HG03342 (cell line): ENCODE measurements around the gene GLIS1.
"Not testable (repeated sequence)": the region's sequence is repeated elsewhere in the genome, so short reads cannot be mapped to it uniquely, and the experiment has no call there.

Experiments
- ATAC-seq: cut with Tn5 transposase; IDR thresholded peaks from one replicate; pipeline ENCODE4 v1.9.1; 2021; ENCODE audit warnings: mild to moderate bottlenecking, moderate library complexity; ENCODE audit not compliant: unreplicated experiment

The GLIS1 gene

DNA sequence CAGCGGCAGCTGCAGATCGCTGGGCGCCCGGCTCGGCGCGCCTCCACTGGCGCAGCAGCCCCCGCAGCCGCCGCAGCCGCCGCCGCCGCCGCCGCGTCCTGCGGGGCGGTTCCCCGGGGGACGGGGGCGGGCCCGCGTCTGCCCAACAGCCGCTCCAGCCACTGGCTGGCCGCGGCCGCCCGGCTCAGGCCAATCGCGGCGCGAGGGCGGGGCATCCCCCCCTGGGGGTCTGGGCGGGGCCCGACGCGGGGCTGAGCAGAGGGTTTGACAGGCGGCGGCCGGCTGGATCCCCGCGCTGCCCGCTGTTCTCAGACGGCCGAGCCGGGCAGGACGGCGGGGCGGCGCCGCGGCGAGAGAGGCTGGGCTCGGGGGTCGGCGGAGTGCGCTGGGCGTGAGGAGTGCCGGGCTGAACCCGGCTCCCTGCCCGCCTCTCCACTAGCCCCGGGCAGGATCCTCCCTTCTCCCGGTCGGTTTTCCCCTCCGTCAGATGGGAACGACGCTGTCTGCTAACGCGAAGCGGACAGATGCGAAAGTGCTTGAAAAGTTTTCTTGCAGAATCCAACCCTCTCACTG, at the start of gene GLIS1:
Gene GLIS1 (minus strand): TSS at position 56 of the 573 bp plus-strand sequence. CDS start 1,100 bp downstream, outside the sequence.
- ATAC-seq, result peak; percentile 88

DNA sequence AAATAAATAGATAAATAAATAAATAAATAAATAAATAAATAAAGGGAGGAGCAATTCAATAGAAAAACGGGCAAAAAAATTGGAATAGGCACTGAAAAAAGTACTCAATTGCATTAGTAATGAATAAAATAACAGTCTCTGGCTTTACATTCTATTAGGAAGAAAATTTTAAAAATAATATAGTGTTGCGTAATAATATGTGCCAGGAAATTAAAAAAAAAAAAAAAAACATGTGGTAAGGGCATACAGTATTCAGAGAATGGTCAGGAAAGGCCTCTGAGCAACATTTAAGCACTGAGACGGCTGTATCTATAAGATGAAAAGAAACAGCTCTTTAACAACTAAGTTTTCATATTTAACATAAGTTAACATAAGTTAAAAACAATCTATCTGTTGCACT, 48.7 kb upstream of the GLIS1 start:
- ATAC-seq, result no peak

DNA sequence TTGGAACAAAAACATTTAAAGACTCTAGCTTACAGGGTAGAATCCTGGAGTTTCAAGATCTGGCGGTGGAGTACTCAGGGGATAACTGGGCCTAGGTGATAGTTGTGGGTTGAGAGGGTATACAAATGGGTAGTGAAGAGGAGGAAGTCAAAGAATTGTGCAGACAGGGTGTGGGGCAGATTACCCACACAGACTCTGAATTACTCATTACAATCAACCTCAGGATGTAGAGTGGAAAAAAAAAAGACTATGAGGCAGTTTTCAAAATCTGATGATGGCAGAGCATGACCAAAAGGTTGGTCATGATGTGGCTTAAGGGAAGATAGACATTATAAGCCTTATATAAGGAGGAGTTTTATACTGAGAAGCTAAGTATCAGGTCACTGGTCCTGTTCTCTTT, 44.1 kb upstream of the GLIS1 start:
- ATAC-seq, result no peak

DNA sequence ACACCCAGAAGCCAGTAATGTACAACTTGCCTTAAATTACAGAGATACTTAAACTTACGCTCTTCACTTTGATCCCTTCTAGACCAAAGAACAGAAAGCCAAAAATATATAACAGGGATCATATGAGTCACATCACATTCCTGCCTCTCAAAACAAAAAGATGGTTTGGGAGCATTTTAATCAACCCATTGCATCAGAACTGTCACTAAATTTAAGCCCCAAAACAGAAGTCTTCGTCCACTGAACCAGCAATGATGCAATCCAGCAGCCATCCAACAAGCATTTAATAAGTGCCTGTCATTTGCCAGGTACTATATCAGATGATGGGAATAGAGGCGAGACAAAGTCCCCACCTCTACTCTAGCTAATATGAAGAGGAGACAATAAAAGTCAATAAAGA, 42.7 kb upstream of the GLIS1 start:
- no peak for ATAC-seq

DNA sequence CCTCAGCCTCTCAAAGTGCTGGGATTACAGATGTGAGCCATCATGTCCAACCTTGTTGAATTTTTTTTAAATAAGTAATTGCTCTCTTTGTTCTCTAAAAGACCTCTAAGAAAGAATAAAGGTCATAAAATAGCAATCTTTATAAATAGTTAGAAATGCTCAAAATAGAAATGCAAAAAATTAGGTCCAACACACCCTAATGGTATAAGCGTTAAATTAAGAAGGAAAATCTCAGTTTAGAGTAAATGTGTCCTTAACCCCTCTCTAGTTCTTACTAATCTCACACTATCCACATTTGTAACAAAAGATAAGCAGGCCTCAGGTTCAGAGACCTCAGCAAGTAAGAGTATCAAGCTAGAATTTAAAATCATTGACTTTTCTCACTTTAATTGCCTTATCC, 38.3 kb upstream of the GLIS1 start:
- no peak for ATAC-seq

DNA sequence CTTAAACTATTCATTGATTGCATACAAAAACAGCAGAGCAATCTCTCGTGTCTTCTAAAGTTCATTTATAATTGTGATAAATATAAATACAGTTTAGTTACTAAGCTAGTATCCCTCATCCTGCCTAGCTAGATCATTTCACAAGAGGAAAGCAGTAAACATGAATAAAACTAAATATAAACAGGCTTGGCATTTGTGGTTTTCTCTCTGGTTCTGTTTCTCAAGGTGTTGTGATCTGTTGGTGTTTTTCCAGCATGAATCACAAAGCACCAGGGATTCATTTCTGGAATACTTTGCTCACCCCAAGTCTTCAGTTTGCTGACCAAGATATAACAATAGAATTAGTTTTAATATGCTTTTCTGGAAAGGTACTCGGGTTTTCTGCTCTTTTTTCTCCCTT, 32.7 kb upstream of the GLIS1 start:
- ATAC-seq, result no peak

DNA sequence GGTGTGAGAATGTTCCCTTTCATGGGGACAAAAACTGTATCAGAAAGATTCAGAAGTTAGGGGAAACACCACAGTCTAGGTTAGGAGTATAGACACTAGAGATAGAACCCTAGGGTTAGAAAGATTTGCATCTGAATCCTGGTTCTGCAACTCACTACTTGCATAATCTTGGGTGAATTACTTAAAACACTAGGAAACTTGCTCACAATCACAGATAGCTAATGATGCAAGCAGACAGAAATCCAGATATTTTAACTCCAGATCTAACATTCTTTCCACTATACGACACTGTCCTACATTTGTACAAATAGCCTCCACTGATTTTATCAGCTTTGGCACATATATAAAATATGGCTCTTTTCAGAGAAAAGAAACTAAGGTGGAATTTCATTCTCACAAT, 30.8 kb upstream of the GLIS1 start:
- ATAC-seq, result no peak

DNA sequence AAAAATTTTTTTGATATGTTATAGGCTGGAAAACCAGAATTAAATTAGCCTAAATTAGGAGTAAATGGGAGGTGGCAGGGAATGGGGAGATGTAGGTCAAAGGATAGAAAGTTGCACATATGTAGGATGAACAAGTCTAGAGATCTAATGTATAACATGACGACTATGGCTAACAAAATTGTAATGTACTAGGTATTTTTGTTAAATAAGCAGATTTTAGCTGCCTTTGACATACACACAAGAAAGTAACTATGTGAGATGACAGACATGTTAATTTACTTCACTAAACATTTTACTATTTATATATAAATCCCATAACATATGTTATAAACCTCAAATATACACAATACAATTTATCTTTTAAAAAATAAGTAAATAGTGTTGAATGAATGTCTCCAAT, 30.2 kb upstream of the GLIS1 start:
- ATAC-seq, result no peak

DNA sequence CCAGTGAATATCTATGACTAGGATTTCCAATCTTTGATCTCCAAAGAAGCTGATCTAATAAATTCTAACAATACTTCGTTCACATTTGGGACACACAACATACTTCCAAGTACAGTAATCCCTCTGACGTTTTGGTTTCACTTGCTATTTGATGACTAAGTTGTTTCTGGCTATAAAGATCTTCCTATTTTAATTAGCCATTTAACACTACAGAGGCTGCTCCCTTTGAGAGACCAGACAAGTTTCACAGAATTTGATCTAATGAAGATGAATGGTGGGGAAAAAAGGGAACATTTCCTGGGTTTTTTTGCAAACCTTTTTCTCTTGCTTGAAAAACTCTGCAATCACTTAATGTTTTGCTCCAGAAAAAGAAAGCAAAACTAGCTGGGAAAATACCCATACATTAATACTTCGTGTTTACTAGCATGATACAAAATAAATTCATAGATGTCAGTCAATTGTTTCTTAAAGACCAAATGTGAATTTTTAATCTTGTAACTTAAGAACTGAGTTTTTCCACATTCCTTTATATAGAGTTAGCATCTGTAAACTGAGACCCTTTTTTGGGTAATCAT, 28.0 kb upstream of the GLIS1 start:
- no peak for ATAC-seq

DNA sequence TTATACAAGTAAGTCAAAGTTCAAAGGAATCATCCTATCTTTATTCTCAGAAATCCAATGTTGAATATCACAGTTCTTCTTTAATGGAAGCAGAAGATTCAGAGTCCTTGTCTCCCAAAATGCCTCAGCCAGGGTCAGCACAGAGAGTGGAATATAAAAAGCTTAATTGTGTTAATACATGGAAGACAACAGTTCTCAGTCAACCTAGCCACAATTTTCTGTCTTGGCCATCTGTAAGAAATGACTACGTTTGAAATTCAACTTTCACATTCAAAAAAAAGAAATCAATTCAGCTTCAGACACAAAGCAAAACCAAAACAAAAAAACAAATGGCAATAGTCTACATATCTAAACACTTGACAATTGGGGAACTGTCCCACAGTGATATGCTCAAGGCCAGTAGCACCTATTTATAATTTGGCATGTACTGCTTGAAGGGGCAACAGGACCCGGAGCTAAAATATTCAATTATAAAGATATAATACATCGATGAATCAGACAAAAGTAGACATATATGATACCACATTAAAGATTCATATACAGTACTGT, 27.3 kb upstream of the GLIS1 start:
- ATAC-seq, result no peak

DNA sequence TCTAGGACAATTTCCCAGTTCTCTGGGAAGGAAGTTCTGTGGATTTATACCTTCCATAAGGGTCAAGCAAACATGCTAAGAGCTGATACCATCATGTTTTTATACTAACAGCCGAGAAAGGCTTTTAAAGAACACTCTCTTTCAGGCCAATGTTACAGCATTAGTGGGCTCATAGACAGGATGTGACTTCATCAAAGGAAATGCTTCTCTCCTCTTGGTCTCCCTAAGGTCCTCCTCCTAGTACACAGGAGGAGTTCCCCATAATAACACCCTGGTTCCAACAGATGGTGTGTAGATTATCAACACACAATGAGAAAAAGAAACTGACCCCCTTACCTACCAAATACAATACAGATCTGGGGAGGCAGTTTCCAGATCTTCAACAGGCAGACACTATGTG, 26.7 kb upstream of the GLIS1 start:
- no peak for ATAC-seq

DNA sequence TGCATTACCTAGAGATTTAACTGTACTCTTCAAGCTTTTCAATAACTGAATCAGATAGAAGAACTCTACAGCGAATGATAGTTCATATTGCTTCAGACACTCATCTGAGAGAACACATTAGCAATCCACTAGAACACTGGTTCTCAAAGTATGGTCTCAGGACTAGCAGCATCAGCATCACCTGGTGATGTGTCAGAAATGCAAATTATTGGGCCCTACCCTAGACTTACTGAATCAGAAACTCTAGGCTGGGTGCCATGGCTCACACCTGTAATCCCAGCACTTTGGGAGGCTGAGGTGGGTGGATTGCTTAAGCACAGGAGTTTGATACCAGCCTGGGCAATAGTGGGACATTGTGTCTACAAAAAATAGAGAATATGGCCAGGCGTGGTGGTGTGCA, 24.9 kb upstream of the GLIS1 start:
- no peak for ATAC-seq

DNA sequence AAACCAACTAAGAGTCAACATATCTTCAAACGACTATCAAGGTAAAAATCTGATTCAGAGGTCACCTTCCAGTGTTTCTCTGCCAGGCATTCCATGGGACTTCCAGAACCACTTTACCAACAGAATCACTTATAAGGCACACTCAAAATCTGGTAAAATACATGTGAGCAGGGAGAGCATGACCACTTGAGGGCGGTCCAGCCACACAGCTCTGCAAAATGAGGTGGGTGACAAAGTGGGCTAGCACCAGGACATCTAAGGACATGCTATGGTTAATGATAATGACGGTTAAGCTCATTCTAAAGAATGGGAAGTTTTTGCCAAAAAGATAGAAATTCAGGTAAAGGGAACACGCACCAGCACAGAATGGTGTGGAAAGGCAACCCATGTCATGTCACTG, 24.5 kb upstream of the GLIS1 start:
- no peak for ATAC-seq

DNA sequence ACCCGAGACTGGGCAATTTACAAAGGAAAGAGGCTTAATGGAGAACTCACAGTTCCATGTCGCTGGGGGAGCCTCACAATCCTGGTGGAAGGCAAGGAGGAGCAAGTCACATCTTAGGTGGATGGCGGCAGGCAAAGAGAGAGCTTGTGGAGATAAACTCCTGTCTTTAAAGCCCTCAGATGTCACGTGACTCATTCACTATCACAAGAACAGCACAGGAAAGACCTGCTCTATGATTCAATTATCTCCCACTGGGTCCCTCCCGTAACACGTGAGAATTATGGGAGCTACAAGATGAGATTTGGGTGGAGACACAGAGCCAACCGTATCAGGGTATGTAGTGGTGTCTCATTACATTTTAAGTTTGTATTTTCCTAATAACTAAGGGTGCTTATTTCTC, 21.5 kb upstream of the GLIS1 start:
- not testable (repeated sequence) for ATAC-seq

DNA sequence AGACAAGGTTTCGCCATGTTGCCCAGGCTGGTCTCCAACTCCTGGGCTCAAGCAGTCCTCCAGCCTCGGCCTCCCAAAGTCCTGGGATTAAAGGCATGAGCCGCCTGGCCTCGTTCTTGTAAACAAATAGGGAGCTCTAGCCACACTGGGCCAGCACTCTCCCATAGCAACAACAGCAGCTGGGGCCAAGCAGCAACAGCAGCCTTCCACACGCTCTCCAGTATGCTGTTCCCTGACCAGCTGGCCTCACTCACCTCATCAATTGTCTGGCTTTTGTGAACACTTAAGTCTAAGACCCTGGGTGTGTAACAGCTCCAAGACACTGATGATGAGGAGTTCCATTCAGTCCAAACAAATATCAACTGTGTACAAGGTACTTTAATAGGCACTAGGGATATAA, 16.9 kb upstream of the GLIS1 start:
- ATAC-seq, result no peak

DNA sequence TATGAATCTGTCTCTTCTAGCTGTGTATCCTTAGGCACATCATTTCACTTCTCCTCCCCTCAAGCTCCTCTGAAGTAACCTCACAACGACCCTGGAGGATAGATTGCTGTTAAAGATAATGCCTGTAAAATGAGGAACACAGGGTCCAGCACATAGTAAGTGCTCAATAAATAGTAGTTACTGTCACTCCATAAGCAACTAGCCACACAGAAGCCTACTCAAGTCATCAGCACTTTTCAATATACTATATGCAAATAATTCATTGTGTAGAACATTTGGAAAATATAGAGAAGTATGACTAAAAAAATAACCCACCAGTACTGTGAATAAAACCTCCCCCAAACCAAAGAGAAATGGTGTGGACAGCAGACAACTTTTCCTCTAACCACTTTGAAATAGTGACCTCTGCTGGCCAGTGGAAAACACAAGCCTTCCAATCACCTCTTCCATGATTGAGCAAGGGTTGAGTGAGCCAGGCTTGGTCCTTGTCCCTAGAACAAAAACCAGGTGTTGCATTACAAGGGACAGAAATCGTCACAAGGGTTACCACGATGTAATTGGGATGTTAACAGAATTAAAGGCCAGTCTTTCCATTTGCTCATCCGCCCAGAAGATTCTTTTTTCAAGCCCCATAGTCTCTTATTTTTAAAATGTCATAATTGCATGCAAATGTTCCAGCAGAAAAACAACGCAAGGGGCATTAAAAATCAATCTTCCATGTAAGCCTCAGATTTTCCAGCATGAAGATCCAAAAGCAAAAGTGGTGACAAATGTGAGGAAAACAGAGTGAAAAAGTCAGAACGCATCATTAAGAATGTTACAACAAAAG, 15.7 kb upstream of the GLIS1 start:
- ATAC-seq, result no peak

DNA sequence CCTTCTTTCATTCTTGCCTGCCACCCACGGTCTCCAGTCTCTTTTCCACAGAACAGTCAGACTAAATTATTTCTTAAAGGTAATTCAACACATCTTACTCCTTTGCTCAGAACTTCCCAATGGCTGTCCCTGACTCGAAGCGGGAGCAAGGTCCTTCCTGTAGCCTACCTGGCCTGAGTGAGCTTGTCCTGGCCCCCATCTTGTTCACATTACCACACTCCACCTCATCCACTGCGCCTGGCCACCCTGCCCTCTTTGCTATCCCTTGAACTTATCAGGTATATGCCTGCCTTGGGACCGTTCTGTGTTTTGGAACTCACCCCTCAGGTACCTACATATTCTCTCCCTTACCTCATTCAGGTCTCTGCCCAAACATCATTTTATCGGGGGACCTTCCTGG, 13.3 kb upstream of the GLIS1 start:
- no peak for ATAC-seq

DNA sequence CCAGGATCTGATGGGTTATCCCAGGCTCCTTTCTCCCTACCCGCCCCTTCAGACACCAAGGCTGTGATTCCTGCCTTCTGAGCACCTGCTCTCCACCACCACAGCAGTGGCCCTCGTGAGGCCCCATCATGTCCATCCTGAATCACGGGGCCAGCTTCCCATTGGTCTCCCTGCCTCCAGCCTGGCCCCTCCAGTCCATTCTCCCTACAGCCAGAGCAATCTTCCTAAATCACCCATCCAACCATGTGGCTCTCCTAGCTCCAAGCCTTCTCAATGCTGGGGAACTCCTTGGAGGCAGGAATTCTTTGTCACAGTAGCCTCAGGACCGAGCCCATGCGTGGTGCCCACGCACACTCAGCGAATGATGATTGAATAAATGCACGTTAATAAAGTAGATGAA, 8.9 kb upstream of the GLIS1 start:
- ATAC-seq, result no peak

DNA sequence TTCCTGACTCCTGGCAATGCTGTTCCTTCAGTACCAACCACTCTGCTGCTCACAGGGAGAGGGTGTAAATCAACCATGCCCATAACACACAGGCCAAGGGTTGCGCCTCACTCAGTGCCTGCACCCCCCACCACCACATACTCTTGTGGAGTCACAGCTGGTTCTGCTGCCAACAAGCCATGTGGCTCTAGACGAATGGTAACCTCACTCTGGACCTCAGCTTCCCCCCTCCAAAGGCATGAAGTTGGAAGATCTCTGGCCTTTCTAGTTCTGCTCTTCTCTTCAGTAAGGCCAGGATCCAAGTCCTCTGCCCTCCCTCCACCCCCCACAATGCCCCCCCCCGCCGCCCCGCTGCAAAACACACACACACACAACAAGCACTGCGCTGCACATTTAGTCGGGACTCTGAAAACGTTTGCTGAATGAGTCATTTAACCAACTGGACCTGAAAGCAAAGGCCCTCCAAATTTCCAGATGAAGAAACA, 1.7 kb upstream of the GLIS1 start:
- no peak for ATAC-seq

DNA sequence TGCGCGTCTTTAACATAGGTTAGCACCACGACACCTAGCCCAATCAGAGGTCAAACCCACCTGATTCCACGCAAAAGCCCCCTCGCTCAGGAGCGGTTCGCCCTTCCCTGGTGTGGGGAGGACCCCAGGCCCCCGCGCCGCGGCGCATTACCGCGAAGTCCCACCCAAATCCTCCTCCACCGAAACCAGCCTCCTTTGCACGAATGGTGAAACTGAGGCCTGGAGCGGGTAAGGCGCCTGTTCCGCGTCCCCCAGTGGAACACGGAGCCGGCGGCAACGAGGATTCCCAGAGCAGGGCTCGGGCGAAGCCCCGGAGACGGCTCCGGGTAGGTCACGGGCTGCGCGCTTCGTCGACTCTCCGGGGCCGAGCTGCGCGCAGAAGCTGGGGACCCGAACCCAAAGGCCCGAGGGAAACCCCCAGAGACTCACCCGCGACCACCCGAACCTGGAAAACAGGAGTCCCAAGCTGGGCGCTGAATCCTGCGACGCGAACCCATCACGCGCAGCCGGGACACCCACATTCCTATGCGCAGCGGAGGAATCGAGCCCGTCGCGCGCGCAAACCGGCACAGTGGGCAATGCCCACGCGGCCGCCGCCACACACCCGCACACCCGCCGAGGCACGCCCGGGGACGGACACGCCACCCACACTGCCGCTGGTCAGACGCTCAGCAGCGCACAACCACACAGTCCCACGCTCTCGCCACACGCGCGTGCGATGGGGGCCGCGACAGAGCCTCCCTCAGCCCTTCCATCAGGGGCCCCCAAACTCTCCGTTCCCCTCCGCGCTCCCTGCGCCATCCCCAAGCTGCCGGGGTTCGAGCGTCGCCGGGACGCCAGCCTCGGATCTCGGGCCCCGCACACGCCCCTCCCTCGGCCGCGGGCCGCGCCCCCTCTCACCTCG, 507 bp downstream of the GLIS1 start:
- peak; percentile 4 for ATAC-seq

DNA sequence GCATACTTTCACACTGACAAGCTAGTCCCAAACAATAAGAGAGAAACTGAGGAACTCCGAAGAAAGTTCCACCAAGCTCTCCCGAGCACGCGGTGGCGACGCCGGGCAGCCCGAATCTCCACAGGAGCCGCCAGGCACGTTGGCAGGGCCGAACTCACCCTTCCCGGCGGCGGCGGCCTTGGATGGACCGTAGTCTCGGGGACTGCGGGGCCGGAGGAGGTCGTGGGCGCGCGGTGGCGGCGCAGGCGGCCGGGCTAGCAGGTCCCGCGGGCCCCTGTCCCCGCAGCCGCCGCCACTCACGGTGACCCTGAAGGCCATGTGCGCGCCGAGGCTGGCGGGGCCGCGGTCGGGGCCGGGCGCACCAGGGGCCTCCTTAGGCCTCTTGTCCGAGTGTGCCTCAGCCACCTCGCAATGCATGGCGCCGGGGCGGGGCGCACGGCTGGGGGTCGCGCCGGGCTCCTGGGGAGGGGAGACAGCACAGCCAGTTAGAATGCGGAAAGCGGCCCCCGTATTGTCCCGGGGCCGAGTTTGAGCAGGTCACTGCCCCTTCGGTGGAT, 1.2 kb downstream of the GLIS1 start:
- ATAC-seq, result no peak
